Keratinocyte (primary cell): ENCODE measurements around the gene SRPK2. TPM values are rescaled to one million over a fixed set of nuclear protein-coding genes. Genes with fewer than 3 reads are reported as not detected.

ENCODE experiments used
- DNase-seq: peaks from one replicate; pipeline ENCODE4 v3.0.0-alpha.2; 2011; ENCODE audit warnings: low read depth, missing footprints, low spot score
- FAIRE-seq: peaks from 2 replicates; lab custom pipeline; 2011; peaks lifted over from hg19 to GRCh38; lab: Jason Lieb, UNC
- H2AFZ ChIP-seq: 2 replicates; pipeline ENCODE4 v1.6.0; 2012; ENCODE audit warnings: low read length, control low read depth, inconsistent platforms; ENCODE audit not compliant: control insufficient read depth
- H3K27ac ChIP-seq: 2 replicates; pipeline ENCODE4 v1.5.1; 2011; ENCODE audit warnings: low read length; ENCODE audit not compliant: control insufficient read depth, insufficient read depth
- H3K27me3 ChIP-seq: 3 replicates; pipeline ENCODE4 v1.6.0; 2011; ENCODE audit warnings: low read length; ENCODE audit not compliant: control insufficient read depth, insufficient read depth; ENCODE audit errors: extremely low read depth
- H3K36me3 ChIP-seq, 2 experiments: 2 replicates in 1 of 2; 3 replicates in 1 of 2; pipeline ENCODE4 v1.5.1; 2011; ENCODE audit warnings: low read length in 2 of 2, mild to moderate bottlenecking in 1 of 2; ENCODE audit not compliant: control insufficient read depth in 2 of 2, insufficient read depth in 2 of 2; ENCODE audit errors: extremely low read depth in 1 of 2
- H3K4me1 ChIP-seq: 3 replicates; pipeline ENCODE4 v1.5.1; 2011; ENCODE audit warnings: low read length; ENCODE audit not compliant: control insufficient read depth, insufficient read depth; ENCODE audit errors: extremely low read depth
- H3K4me2 ChIP-seq: 3 replicates; pipeline ENCODE4 v1.6.0; 2011; ENCODE audit warnings: low read depth, low read length; ENCODE audit not compliant: control insufficient read depth, insufficient read depth; ENCODE audit errors: extremely low read depth
- H3K4me3 ChIP-seq, 3 experiments: fragments of 200-600 bp in 1 of 3; sonication (generic) in 1 of 3; 2 replicates in 2 of 3; 3 replicates in 1 of 3; pipeline ENCODE4 v1.5.1; 2011 to 2016; ENCODE audit warnings: low read length in 3 of 3, mild to moderate bottlenecking in 3 of 3, control low read depth in 2 of 3, inconsistent platforms in 1 of 3, low read depth in 1 of 3, mixed read lengths in 1 of 3, mixed run types in 1 of 3, moderate library complexity in 1 of 3; ENCODE audit not compliant: control insufficient read depth in 2 of 3, insufficient read depth in 2 of 3; ENCODE audit errors: extremely low read depth in 1 of 3
- H3K79me2 ChIP-seq: 2 replicates; pipeline ENCODE4 v1.6.0; 2012; ENCODE audit warnings: low read length; ENCODE audit not compliant: control insufficient read depth, insufficient read depth
- H3K9ac ChIP-seq: 3 replicates; pipeline ENCODE4 v1.6.0; 2011; ENCODE audit warnings: low read length; ENCODE audit not compliant: control insufficient read depth, insufficient read depth; ENCODE audit errors: extremely low read depth
- H3K9me1 ChIP-seq: 3 replicates; pipeline ENCODE4 v1.6.0; 2011; ENCODE audit warnings: low read length; ENCODE audit not compliant: control insufficient read depth, insufficient read depth; ENCODE audit errors: extremely low read depth
- H3K9me3 ChIP-seq: 2 replicates; pipeline ENCODE4 v1.5.1; 2012; ENCODE audit warnings: low read depth, low read length; ENCODE audit not compliant: control insufficient read depth
- H4K20me1 ChIP-seq: 3 replicates; pipeline ENCODE4 v1.6.0; 2011; ENCODE audit warnings: low read length; ENCODE audit not compliant: control insufficient read depth, insufficient read depth; ENCODE audit errors: extremely low read depth
- CTCF ChIP-seq, 3 experiments: IDR thresholded peaks in 1 of 3; conservative IDR thresholded peaks in 1 of 3; optimal IDR thresholded peaks in 1 of 3; 2 replicates in 2 of 3; 3 replicates in 1 of 3; pipeline versions ENCODE3 to v1.5.1; 2011; ENCODE audit warnings: low read length in 3 of 3, mild to moderate bottlenecking in 3 of 3, moderate library complexity in 2 of 3, control low read depth in 1 of 3, inconsistent platforms in 1 of 3; ENCODE audit not compliant: insufficient read depth in 2 of 3; ENCODE audit errors: extremely low read depth in 1 of 3
- EZH2 ChIP-seq: IDR thresholded peaks from one replicate; pipeline ENCODE4 v1.6.1; 2012; ENCODE audit warnings: inconsistent platforms, mild to moderate bottlenecking, low read length, moderate library complexity
- dilution Hi-C: fragments of 300-500 bp; cut with MboI; formaldehyde crosslinking; loops from one replicate; pipeline ENCODE4 v1.7.0; 2020; ENCODE audit warnings: low sequenced_read_pairs; ENCODE audit not compliant: extremely low pct_ligation_motif_present
- polyA plus RNA-seq, 5 experiments: library from polyadenylated mRNA; depleted of rRNA in 3 of 5; stranded (reverse) in 3 of 5; stranded (forward) in 1 of 5; unstranded in 1 of 5; fragments of >200 nt; gene quantifications; 1 replicate in 1 of 5; 2 replicates in 3 of 5; 3 replicates in 1 of 5; pipeline versions ENCODE4 v1.2.1 to v1.2.3, GENCODE V29; 2011 to 2012; ENCODE audit warnings: missing spikeins in 2 of 5, low read depth in 1 of 5, low replicate concordance in 1 of 5

Gene SRPK2
- polyA plus RNA-seq, 1 donor (not counting 4 experiments of a cell fraction or from before 2014, with no cell fraction given): 40.2 TPM

GRCh38 chr7:105429746-105430612, 41.3 kb upstream of the SRPK2 start:
- Histone ChIP-seq H3K4me2 (no peak overlapping the region), H3K9me3 (no peaks in the 10 kb centered on the region), H4K20me1 (no peaks in the 10 kb centered on the region), H3K27ac (no peak overlapping the region), H3K27me3 (no peaks in the 10 kb centered on the region), H3K4me1 (no peaks in the 10 kb centered on the region), H2AFZ (no peak overlapping the region), H3K9me1 (no peaks in the 10 kb centered on the region), H3K79me2 (no peaks in the 10 kb centered on the region), H3K36me3 (no peaks in the 10 kb centered on the region), H3K9ac (no peak overlapping the region), H3K4me3 (no peak overlapping the region)
- TF ChIP-seq EZH2 (no peak), CTCF (optimal IDR thresholded peaks at IDR 0.05 in 1 of 3, IDR thresholded peaks at IDR 0.05 in 1 of 3, conservative IDR thresholded peaks at IDR 0.05 in 1 of 3; ENCODE audit: extremely low read depth in 1 of 3, insufficient read depth in 2 of 3, low read length in 3 of 3) (peak; percentile 29 to 58 (median 54))
- no peak for DNase-seq
- dilution Hi-C loops: no loop called here
- peak; percentile 62 for FAIRE-seq

DNA sequence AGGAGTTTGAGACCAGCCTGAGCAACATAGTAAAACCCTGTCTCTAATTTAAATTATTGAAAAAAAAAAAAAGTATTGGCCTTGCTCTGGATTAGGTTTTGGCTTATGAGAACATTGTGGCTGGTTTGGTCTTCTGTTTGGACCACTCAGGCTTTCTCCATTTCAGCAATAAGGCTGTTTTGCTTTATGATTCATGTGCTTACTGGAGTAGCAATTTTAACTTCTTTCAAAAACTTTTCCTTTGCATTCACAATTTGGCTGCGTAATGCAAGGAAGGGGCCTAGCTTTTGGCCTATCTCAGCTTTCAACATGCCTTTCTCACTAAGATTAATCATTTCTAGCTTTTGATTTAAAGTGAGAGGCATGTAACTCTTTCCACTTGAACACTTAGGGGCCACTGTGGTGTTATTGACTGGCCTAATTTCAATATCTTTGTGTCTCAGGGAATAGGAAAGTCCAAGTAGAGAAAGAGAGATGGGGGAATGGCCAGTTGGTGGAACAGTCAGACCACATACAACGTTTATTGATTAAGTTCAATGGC, 38.0 kb upstream of the SRPK2 start:
- Histone ChIP-seq H3K4me3 (no peak overlapping the region), H4K20me1 (no peaks in the 10 kb centered on the region), H3K27me3 (no peaks in the 10 kb centered on the region), H3K27ac (no peak overlapping the region), H3K4me1 (no peaks in the 10 kb centered on the region), H3K4me2 (no peak overlapping the region), H3K9ac (no peak overlapping the region), H3K36me3 (no peaks in the 10 kb centered on the region), H3K79me2 (no peaks in the 10 kb centered on the region), H3K9me3 (no peaks in the 10 kb centered on the region), H3K9me1 (no peaks in the 10 kb centered on the region), H2AFZ (no peak overlapping the region)
- no peak for DNase-seq
- TF ChIP-seq EZH2 (no peak), CTCF (optimal IDR thresholded peaks at IDR 0.05 in 1 of 3, IDR thresholded peaks at IDR 0.05 in 1 of 3, conservative IDR thresholded peaks at IDR 0.05 in 1 of 3; ENCODE audit: extremely low read depth in 1 of 3, insufficient read depth in 2 of 3, low read length in 3 of 3) (no peak)
- dilution Hi-C loops: no loop called here
- no peak for FAIRE-seq
